Activated naive CD8-positive, alpha-beta T cell treated with anti-CD3 and anti-CD28 coated beads, Interleukin-2, amount 50 U/mL, for 16 hours (primary cell): ENCODE measurements around the gene GPD1L.
"Not testable (repeated sequence)": the region's sequence is repeated elsewhere in the genome, so short reads cannot be mapped to it uniquely, and the experiment has no call there.

ENCODE experiments used
- DNase-seq: peaks from one replicate; pipeline ENCODE4 v3.0.0-alpha.2; 2020; ENCODE audit warnings: low read depth, low spot score

GPD1L gene

DNA sequence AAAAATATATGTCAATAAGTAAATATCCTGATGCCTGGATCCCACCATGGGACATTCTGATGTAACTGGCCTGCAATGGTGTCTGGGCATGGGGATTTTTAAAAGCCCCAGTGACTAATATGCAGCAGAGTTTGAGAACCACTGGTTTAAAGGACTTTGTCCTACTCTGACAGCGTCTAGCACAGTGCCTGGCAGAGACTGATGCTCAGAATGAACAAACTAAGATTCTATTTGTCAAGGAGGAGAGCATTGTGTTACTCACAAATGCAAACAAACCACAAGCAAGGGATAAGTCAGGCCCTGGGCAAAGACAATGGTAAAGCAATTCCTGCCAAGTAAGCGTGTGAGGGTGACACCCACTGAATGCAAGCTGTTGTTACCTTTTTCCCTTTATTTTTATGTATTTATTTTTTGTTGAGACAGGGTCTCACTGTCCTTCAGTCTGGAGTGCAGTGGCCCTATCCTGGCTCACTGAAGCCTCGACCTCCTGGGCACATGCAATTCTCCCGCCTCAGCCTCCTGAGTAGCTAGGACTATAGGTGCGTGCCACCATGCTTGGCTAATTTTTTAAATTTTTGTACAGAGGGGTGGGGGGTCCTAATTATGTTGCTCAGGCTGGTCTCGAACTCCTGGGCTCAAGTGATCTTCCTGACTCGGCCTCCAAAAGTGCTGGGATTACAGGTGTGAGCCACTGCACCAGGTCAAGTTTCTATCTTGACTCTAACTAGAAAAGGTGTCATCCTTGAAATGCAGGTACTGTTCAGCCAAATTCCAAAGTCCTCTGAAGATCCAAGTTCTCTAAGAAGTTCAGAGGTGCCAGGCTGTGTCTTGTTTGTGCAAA is 909 bp upstream of the GPD1L start:
- DNase-seq = no peak

DNA sequence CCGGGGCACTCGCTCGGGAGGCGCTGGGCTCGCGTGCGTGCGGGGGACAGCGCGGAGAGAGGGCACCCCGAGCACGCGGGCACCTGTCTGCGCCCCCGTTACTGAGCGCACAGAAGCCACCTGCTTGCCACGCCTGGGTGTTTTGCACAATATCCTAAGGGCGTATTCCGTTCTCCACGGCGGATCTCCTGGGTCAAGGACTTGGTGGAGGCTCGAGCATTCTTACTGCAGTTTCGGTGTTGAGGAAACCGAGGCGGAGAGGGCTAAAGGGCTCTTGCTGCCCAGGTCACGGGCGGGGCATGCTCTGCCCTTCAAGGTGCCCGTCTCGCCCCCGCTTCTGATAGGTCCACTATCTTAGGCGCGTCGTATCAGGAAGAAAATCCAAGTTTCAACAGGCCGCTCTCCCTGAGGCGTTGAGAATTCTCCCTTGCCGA is 526 bp downstream of the GPD1L start:
- no peak for DNase-seq

DNA sequence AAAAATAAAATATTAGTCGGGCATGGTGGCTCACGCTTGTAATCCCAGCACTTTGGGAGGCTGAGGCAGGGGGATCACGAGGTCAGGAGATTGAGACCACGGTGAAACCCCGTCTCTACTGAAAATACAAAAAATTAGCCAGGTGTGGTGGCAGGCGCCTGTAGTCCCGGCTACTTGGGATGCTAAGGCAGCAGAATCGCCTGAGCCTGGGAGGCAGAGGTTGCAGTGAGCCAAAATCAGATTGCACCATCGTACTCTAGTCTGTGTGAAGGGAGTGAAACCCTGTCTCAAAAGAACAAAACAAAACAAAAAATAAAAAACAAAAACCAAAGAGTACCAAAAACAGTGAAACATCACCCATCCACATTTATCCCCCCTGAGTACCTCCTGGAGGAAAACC is 1.8 kb downstream of the GPD1L start:
- DNase-seq = not testable (repeated sequence)

DNA sequence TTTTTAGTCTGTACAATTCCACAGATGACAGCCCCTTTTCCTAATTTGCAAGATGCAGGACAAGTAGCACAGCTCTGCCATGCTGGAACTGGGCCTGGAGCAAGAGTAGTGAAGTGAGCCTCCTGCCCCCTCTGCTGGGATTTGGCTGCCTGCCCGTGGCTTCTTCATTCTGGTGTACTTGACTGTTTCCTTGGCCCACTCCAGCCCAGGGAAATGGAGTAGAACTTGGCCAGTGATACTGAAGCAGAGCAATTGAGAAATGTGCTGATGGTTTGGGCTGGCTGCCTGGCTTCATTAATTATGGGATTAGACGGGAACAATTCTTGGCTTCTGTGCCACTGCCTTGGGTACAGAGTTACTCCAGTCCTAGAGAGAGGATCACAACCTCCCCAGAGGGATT is 2.8 kb downstream of the GPD1L start:
- DNase-seq = no peak

DNA sequence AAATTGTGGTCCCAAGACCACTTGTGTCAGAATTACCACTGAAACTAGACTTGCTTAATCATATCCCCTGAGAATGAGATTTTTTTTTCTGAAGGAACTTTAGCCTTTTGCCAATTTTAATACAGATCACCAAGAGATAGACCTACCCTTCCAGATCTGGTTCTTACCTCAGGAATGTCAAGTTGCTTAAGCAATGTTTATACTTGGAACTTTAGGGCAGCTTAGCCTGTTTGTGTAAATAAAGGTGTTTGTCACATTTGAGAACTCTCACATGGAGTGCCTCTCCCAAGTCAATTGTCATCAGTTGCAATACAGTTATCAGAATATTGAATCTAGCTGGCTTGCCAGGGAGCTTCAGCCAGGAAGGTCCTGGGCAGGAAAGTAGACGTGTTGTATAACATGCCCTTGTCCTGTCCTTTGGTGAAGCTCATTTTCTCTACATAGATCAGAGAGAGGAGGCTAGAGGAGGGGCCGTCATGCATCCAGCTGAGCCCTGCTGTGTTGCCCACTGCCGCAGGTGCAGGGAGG is 3.9 kb downstream of the GPD1L start:
- no peak for DNase-seq

DNA sequence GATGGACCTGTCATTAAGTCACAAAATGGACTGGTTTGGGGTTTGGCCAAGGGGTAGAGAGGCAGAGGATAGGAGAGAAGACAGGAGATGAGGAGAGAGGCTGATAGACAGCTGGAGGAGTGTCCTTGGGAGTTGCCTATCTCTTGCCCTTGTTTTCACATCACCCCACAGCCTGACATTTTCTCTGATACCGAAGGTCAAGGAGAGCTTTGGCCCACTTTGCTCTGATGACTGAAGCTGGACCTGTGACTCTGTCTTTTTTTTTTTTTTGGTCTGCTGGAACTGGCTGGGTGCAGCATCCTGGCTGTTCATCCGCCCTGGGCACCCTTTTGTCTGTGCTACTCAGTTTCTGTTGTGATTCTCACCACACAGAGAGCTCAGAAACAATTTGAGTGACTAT is 5.1 kb downstream of the GPD1L start:
- DNase-seq = no peak

DNA sequence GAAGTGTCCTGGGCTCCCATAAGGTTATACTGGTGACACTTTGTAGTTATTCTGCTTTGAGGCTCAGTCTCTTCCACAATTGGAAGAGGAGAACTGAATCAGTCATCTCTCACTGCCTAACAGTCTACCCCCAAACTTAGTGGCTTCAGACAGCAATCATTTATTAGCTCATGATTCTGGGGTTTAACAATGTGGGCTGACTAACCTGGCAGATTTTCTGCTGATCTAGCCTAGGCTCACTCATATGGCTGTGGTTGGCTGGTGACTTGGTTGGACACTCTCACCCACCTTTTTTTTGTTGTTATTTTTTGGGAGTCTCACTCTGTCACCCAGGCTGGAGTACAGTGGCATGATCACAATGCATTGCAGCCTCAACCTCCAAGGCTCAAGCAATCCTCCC is 7.1 kb downstream of the GPD1L start:
- DNase-seq = no peak

DNA sequence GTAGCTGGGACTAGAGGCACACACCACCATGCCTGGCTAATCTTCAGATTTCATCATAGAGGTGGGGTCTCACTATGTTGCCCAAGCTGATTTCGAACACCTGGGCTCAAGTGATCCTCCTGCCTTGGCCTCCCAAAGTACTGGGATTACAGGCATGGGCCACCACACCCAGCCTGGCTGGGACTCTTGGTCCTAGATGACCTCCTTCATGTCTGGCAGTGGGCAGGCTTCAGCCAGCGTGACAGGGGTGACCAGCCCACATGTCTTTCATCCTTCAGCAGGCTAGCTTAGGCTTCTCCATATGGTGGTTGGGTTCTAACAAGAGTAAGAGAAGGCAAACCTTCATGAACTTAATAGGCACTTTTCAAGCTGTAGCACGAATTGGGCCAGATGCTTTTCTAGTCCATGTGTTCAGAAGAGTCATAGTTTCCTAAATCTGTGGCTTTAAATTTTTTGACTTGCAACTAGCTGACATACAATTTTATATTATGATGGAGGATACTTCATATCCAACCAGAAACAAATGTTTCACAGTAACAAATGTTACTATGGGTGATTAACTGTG is 7.6 kb downstream of the GPD1L start:
- no peak for DNase-seq

DNA sequence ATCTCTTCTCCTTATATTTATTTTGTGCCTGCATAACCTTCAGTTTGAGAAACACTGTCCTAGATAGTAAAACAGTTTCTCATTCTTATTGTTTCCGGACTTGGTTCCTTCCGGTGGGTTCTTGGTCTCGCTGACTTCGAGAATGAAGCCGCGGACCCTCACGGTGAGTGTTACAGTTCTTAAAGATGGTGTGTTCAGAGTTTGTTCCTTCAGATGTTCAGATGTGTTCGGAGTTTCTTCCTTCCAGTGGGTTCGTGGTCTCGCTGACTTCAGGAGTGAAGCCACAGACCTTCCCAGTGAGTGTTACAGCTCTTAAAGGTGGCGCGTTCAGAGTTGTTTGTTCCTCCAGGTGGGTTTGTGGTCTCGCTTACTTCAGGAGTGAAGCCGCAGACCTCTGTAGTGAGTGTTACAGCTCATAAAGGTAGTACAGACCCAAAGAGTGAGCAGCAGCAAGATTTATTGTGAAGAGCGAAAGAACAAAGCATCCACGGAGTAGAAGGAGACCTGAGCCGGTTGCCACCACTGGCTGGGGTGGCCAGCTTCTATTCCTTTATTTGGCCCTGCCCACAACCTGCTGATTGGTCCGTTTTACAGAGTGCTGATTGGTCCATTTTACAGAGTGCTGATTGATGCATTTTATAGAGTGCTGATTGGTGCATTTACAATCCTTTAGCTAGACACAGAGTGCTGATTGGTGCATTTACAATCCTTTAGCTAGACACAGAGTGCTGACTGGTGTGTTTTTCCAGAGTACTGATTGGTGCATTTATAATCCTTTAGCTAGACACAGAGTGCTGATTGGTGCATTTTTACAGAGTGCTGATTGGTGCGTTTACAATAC is 8.3 kb downstream of the GPD1L start:
- peak; percentile 31 for DNase-seq

DNA sequence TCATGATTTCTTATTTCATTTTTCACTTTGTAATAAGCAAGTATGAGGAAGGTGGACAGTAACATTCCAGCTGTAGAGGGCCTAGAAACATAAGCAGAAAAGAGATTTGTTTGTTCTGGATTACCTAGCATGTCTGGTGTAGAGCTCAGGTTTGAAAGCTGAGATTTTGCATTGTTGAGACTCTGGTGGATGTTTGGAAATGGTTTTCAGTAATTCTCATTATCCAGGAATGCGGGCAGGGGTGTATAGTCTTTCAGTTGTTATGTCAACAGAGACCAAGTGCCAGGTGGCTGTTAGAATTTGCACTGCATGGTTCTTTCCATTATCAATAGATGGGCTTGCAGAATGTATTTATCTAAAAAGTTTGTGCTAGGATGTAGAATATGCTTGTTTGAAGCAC is 10.9 kb downstream of the GPD1L start:
- DNase-seq = no peak

DNA sequence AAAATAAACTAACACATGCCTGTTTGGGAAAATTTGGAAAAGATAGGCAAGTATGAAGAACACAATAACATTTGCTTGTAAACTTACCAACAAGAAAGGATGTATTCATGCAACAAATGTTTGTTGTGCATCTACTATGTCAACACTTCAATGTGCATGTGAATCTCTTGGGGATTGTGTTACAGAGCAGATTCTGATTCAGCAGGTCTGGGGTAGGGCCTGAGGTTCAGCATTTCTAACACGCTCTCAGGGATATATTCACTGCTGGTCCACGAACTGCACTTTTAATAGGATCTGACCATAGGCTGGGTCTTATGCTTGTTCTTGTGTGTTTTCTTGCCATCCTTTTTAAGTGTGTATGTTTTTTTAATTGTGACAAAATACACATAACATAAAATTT is 11.8 kb downstream of the GPD1L start:
- DNase-seq = no peak

DNA sequence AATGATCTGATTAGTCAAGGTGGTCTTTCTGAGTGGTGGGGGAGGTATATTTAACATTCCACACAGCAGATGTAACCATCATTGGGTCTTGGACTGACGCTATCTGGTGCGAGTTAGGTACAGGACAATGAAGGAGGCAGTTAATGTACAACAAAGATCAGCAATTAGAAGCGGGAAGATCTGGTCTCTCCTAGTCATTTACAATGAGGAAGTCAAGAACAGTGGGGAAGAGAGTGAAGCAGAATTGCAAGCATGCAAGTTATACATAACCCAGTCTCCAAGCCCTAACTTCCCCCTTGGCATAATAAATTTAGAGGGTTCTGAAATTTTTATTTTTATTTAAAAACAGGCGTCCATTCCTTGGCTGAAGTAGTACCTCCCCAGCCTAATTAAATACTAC is 14.1 kb downstream of the GPD1L start:
- no peak for DNase-seq

DNA sequence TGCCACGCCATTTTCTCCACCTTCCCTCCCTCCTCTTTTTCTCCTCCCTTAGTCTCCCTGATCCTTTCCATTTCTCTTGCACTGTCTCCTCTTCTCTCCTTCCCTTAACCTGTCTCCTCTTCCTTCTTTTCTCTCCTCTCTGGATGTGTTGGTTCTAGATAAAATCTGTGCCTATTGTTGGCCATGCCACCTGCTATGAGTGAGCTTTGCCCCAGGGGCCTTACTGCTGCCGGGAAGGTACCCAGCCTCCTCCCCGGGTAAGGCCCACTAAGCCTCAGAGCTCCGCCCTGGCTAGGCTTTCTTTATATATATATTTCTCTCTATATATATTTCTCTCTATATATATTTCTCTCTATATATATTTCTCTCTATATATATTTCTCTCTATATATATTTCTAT is 14.7 kb downstream of the GPD1L start:
- DNase-seq = no peak

DNA sequence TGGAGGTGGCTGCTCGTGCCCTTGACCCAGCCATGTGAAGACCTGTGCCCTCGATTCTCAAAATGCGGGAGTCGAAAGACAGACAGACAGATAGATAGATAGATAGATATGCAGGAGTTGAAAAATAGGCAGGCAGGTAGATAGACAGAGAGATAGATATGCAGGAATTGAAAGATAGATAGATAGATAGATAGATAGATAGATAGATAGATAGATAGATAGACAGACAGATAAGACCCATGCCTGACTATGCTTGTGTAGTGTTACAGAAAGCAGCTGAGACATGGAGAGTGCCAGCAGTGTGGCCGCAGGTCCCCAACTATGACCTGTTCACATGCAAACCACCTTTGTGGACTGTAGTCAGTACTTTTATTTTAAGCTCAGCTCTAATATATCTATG is 17.2 kb downstream of the GPD1L start:
- no peak for DNase-seq

DNA sequence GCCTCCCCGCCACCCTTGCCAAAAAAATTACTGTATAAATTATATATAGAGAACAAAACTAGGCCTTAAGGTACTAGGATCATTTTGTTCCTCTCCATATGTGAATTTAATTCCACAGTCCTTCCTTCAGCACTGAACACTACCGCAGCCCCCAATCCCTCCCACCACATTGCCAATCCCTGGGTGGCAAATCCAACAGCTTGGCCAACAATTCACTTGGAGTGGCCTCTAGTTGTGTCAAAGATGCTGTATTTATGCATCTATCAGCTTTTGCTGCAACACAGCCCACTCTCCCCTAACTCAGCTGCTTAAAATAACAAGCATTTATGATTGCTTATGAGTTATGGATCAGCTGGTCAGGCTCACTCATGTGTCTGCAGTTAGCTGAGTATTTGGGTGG is 18.6 kb downstream of the GPD1L start:
- DNase-seq = no peak

DNA sequence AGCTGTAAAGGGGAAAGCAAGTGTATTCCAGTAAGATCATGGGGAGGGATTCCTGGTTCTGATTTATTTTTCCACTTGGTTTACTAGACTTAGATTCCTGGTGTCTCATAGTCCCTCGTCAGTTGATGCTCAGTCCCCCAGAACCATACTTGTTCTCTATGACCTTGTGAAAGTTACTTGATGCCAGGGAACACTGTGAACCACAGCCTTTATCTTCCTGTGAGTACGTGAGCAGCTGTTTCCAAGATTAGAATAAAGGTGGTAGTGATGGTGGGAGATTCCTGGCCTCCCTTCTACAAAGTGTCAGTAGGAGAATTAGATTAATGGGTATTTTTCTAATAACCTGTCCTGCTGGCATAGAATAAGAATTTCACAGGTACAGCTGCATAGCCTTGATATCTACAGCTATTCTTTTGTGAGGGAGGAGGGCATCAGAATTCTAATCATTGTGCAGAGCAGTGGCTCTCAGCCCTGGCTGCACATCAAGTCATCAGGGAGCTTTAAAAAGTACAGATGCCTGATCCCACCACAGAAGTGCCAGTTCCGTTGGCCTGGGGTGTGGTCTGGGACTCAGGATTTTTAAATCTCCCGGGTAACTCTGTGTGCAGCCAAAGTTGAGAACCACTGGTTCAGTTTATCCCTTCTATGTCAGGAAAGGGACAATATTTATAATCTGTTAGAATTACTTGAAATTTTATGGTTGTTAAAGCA is 20.0 kb downstream of the GPD1L start:
- no peak for DNase-seq

DNA sequence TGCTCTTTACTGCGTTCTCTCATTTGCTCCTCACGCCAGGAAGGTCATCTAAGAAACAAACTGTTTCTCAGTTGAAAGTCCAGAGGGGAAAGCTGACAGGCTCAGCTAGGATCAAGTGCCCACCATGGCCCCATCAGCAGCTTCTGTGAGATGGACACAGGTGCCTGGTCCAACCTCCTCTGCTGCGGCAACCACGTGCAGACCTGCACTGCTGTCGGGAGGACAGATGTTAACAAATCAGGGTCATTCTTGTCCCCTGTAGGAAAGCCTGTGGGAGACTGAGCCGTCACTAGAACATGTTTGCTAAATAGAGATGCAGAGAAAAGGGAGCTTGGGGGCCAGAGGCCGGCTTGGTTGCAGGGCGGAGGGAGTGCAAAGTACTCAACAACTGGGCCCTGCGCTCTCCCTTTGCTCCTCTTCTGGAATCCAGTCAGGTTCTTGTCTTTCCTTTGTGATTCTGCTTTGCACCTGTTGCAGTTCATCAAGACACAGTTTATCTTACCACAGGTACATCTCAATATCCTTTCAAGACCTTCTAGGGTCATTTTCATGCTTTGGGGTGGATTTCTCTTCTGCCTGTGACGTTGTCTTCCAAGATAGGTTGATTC is 20.9 kb downstream of the GPD1L start:
- no peak for DNase-seq

DNA sequence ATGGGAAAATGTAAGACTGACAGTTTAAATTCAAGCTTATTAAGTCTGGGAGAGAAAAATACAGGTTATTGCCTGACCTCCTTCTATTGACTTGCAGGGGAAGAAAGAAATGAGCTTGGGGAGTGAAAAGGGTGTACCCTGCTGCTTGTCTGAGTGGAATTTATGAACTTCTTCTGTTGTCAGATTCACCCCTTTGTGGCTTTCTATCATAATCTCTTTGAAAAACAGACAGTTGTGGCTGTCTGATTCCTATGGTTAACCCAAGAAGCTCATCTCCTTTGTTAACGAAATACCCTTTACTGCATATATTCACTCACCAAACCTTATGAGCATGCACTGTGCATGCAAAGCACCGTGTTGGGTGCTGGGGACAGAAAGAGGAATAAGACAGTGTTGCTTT is 22.5 kb downstream of the GPD1L start:
- DNase-seq = no peak

DNA sequence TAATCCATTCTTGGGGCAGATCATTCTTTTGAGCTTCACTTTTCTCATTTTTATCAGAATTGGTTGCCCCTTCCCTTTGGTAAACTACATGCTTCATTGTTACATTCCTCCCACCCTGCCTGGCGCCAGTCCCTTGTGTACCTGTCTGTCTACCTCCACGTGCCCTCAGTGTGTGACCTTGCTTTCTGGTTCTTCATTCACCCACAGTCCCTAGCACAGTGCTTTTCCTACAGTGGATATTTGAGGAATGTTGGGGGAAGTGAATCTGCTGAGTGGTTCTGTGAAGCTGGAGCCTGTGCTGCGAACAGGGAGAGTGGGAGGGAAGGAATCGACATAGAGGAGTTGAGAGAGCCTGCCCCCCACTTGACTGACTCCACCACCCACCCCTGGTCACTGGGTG is 23.4 kb downstream of the GPD1L start:
- DNase-seq = no peak

DNA sequence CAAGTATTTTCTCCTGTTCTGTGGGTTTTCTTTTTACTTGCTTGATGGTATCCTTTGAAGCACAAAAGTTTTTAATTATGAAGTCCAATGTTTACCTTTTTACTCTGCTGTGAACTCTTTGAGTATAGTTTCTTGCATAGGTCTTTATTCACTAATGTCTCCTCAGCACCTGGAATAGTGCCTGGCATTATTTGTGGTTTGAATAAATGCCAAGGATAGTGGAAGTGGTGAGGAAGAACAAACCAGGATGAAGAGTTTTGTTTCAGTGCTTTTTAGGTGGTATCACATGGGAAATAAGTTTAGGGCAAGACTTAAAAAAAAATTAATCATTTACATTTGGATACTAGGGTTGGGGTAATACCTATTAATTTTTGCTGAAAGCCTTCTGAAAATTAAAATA is 25.7 kb downstream of the GPD1L start:
- DNase-seq = no peak

DNA sequence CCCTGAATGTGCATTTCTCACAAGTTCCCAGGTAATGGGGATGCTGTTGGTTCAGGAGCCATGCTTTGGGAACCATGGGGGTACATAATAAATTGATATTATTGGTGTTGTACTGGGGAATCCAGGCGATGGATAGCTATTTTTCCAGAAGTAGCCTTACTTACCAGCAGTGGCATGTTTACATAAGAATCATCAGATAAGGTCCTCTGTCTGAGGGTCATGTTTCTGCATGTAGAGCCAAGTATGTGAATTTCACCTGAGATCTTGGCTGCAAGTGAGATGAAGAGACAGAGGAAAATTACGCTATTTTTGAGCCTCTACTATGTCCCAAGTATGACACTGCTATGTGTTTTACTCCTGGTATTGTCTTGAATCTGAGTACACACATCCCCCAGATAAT is 26.3 kb downstream of the GPD1L start:
- DNase-seq = no peak
